Measurements from ENCODE around the gene RAD50. TPM values are rescaled to one million over a fixed set of nuclear protein-coding genes. Genes with fewer than 3 reads are reported as not detected.

RAD50 gene
- polyA plus RNA-seq, 1 of the 3 experiments (the other 2 are of a cell fraction): 20.0 TPM

DNA sequence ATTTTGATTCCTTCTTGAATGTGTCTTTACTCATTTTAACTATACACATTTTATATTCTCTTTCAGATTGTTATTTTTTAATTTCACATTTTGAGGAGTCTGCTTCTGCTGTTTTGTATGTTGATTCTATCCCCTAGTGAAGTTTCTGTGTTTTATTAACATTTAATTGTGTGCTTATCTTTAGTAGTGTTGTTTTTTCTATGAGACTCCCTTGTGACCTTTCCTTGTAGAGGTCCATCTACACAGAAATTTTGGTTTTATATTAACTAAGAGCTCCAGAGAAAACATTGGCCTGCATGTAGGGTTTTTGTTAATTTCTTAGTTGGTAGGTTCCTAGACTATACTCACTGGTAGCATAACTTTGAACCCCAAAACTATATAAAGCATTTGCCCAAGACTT lies 65.8 kb downstream of the RAD50 start (continued):
- TF ChIP-seq, protein P1, sequence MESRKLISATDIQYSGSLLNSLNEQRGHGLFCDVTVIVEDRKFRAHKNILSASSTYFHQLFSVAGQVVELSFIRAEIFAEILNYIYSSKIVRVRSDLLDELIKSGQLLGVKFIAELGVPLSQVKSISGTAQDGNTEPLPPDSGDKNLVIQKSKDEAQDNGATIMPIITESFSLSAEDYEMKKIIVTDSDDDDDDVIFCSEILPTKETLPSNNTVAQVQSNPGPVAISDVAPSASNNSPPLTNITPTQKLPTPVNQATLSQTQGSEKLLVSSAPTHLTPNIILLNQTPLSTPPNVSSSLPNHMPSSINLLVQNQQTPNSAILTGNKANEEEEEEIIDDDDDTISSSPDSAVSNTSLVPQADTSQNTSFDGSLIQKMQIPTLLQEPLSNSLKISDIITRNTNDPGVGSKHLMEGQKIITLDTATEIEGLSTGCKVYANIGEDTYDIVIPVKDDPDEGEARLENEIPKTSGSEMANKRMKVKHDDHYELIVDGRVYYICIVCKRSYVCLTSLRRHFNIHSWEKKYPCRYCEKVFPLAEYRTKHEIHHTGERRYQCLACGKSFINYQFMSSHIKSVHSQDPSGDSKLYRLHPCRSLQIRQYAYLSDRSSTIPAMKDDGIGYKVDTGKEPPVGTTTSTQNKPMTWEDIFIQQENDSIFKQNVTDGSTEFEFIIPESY (IDR thresholded peaks at IDR 0.05; ENCODE audit: borderline replicate concordance, low read depth): no peak
- TF ChIP-seq RAD21 (IDR thresholded peaks at IDR 0.05; ENCODE audit: low read length): no peak
- no peak for TF ChIP-seq FOXJ3 (CRISPR knock-in tag; IDR thresholded peaks at IDR 0.05)
- no peak for TF ChIP-seq CHD2 (IDR thresholded peaks at IDR 0.05; ENCODE audit: low read length, partially characterized antibody)
- TF ChIP-seq, protein P2, sequence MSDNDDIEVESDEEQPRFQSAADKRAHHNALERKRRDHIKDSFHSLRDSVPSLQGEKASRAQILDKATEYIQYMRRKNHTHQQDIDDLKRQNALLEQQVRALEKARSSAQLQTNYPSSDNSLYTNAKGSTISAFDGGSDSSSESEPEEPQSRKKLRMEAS (IDR thresholded peaks at IDR 0.05; ENCODE audit: low read depth): no peak
- no peak for TF ChIP-seq RXRA (IDR thresholded peaks at IDR 0.05; ENCODE audit: borderline replicate concordance, low read depth)

DNA sequence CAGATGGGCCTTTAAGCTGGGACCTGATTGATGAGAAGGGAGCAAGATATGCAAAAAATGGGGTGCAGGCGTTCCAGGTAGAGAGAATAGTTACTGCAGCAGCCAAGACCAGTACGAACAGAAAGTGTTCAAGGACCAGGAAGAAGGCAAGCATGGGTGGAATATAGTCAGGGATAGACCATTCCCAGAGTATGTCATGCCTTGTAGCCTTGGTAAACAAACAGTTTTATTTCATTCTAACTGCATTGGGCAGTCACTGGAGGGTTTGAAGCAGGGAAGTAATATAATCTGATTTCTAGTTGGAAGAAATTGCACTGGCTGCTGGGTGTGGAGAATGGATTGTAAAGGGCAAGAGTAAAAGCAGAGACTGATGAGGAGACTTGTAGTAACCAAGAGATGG lies 70.7 kb downstream of the RAD50 start:
- Histone ChIP-seq H4K20me1 (ENCODE audit: insufficient read depth) (no peaks in the 10 kb centered on the region), H3K9me2 (no peaks in the 10 kb centered on the region), H3K4me2 (no peak overlapping the region), H3F3A (replicated peaks; ENCODE audit: insufficient read depth) (no peaks in the 10 kb centered on the region), H3K36me3 (replicated peaks in 1 of 2; ENCODE audit: control insufficient read depth in 1 of 2, insufficient read depth in 2 of 2, low read length in 1 of 2) (peaks cover 18 to 34% of the 10 kb centered on the region in 2 experiments), H3K4me3 (ENCODE audit: low read depth in 2 of 2, low read length in 1 of 2) (no peak overlapping the region), H3K27me3 (ENCODE audit: insufficient read depth) (no peaks in the 10 kb centered on the region), H3K9ac (no peak overlapping the region), H3K9me3 (no peaks in the 10 kb centered on the region), H3K4me1 (ENCODE audit: control insufficient read depth in 1 of 2, insufficient read depth in 2 of 2, low read depth in 1 of 2, low read length in 1 of 2) (no peaks in the 10 kb centered on the region), H3K27ac (ENCODE audit: low read depth in 2 of 2, low read length in 1 of 2) (no peak overlapping the region), H2AFZ (ENCODE audit: low read depth) (no peak overlapping the region), H3K79me2 (ENCODE audit: insufficient read depth) (no peaks in the 10 kb centered on the region)
- WGBS (ENCODE audit: low lambda C conversion rate): 94% methylated on average over 2 of the region's 2 CpGs
- TF ChIP-seq TEAD4 (IDR thresholded peaks at IDR 0.05; ENCODE audit: borderline replicate concordance, insufficient read depth): no peak
- TF ChIP-seq, protein P3, sequence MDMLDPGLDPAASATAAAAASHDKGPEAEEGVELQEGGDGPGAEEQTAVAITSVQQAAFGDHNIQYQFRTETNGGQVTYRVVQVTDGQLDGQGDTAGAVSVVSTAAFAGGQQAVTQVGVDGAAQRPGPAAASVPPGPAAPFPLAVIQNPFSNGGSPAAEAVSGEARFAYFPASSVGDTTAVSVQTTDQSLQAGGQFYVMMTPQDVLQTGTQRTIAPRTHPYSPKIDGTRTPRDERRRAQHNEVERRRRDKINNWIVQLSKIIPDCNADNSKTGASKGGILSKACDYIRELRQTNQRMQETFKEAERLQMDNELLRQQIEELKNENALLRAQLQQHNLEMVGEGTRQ (IDR thresholded peaks at IDR 0.05; ENCODE audit: borderline replicate concordance, low read depth, low read length): no peak
- TF ChIP-seq SIN3A (IDR thresholded peaks at IDR 0.05; ENCODE audit: borderline replicate concordance, low read depth, low read length): no peak
- TF ChIP-seq, protein P4, sequence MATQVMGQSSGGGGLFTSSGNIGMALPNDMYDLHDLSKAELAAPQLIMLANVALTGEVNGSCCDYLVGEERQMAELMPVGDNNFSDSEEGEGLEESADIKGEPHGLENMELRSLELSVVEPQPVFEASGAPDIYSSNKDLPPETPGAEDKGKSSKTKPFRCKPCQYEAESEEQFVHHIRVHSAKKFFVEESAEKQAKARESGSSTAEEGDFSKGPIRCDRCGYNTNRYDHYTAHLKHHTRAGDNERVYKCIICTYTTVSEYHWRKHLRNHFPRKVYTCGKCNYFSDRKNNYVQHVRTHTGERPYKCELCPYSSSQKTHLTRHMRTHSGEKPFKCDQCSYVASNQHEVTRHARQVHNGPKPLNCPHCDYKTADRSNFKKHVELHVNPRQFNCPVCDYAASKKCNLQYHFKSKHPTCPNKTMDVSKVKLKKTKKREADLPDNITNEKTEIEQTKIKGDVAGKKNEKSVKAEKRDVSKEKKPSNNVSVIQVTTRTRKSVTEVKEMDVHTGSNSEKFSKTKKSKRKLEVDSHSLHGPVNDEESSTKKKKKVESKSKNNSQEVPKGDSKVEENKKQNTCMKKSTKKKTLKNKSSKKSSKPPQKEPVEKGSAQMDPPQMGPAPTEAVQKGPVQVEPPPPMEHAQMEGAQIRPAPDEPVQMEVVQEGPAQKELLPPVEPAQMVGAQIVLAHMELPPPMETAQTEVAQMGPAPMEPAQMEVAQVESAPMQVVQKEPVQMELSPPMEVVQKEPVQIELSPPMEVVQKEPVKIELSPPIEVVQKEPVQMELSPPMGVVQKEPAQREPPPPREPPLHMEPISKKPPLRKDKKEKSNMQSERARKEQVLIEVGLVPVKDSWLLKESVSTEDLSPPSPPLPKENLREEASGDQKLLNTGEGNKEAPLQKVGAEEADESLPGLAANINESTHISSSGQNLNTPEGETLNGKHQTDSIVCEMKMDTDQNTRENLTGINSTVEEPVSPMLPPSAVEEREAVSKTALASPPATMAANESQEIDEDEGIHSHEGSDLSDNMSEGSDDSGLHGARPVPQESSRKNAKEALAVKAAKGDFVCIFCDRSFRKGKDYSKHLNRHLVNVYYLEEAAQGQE (IDR thresholded peaks at IDR 0.05; ENCODE audit: low read depth, low read length): no peak
- TF ChIP-seq, protein P2 (IDR thresholded peaks at IDR 0.05; ENCODE audit: low read depth): no peak
- TF ChIP-seq MXI1 (IDR thresholded peaks at IDR 0.05; ENCODE audit: low read depth, low read length): no peak
- no peak for TF ChIP-seq GABPA (IDR thresholded peaks at IDR 0.05; ENCODE audit: low read depth)
- ChIA-PET POLR2A (no interaction called here), CTCF (interaction anchor here (1.6 kb wide), 1 partner anchor 193 kb away, joined by 4 read pairs; no protein-coding TSS in a partner anchor)
- DNase-seq: no peak
